Measurements from ENCODE around the gene HOXC6.

Gene HOXC6

GRCh38 chr12:53998110-53998899 lies 29.9 kb upstream of the HOXC6 start:
- no peaks in the 10 kb centered on the region for H3K9me3 ChIP-seq (ENCODE audit: control insufficient read depth, insufficient read depth, low read depth, low read length)
- H3K36me3 ChIP-seq (ENCODE audit: control insufficient read depth, insufficient read depth, low read length) = no peaks in the 10 kb centered on the region
- H3K4me1 ChIP-seq (ENCODE audit: control insufficient read depth, insufficient read depth, low read length) = peaks cover 5% of the 10 kb centered on the region; the same call in 1 of the 2 replicates
- H3K9ac ChIP-seq (ENCODE audit: low read length) = peak overlapping the region; percentile 51
- peaks cover 100% of the 10 kb centered on the region for H3K27me3 ChIP-seq (ENCODE audit: control insufficient read depth, insufficient read depth, low read length)
- no peak overlapping the region for H3K27ac ChIP-seq (ENCODE audit: low read depth, low read length)
- H3K4me3 ChIP-seq (ENCODE audit: low read depth, low read length) = peak overlapping the region; percentile 20; the same call in 1 of the 2 replicates

DNA sequence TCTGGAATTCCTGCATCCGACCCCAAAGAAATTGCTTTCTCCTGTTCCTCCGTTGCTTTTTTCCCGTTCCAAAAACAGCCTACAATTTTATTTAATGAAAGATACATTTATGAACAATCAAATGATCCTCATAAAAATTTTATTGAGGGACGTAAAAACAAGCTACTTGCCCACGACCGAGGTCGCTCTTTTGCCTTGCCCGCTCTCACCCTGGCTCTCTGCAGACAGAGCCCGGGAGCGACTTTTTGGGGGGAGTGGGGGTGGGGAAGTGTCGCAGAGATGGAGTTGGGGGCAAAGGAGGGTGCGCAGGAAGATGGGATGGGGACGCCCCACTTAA lies 29.4 kb upstream of the HOXC6 start:
- Histone ChIP-seq H3K36me3 (ENCODE audit: control insufficient read depth, insufficient read depth, low read length) (no peaks in the 10 kb centered on the region), H3K27ac (ENCODE audit: low read depth, low read length) (no peak overlapping the region), H3K9ac (ENCODE audit: low read length) (peak overlapping the region; percentile 51), H3K9me3 (ENCODE audit: control insufficient read depth, insufficient read depth, low read depth, low read length) (no peaks in the 10 kb centered on the region), H3K27me3 (ENCODE audit: control insufficient read depth, insufficient read depth, low read length) (peaks cover 100% of the 10 kb centered on the region), H3K4me1 (ENCODE audit: control insufficient read depth, insufficient read depth, low read length) (peaks cover 5% of the 10 kb centered on the region; the same call in 1 of the 2 replicates), H3K4me3 (ENCODE audit: low read depth, low read length) (peak overlapping the region; percentile 20; the same call in 1 of the 2 replicates)

GRCh38 chr12:53999559-54000115 lies 28.6 kb upstream of the HOXC6 start:
- H3K27ac ChIP-seq (ENCODE audit: low read depth, low read length) = no peak overlapping the region
- H3K9ac ChIP-seq (ENCODE audit: low read length) = peak overlapping the region; percentile 85
- peaks cover 5% of the 10 kb centered on the region; the same call in 1 of the 2 replicates for H3K4me1 ChIP-seq (ENCODE audit: control insufficient read depth, insufficient read depth, low read length)
- no peaks in the 10 kb centered on the region for H3K36me3 ChIP-seq (ENCODE audit: control insufficient read depth, insufficient read depth, low read length)
- peaks cover 100% of the 10 kb centered on the region for H3K27me3 ChIP-seq (ENCODE audit: control insufficient read depth, insufficient read depth, low read length)
- no peaks in the 10 kb centered on the region for H3K9me3 ChIP-seq (ENCODE audit: control insufficient read depth, insufficient read depth, low read depth, low read length)
- peak overlapping the region; percentile 55 for H3K4me3 ChIP-seq (ENCODE audit: low read depth, low read length)

GRCh38 chr12:54000116-54001114 lies 27.8 kb upstream of the HOXC6 start, which contains the start of gene HOXC9:
HOXC9 (plus strand) TSS chr12:54000161; CDS start chr12:54000189, 28 bp downstream.
- Histone ChIP-seq H3K4me3 (ENCODE audit: low read depth, low read length) (peak within 1 kb of the TSS; percentile 55), H3K9ac (ENCODE audit: low read length) (peak within 1 kb of the TSS; percentile 85), H3K27ac (ENCODE audit: low read depth, low read length) (no peak within 1 kb of the TSS), H3K27me3 (ENCODE audit: control insufficient read depth, insufficient read depth, low read length) (peaks cover 100% of the 10 kb centered on the region), H3K36me3 (ENCODE audit: control insufficient read depth, insufficient read depth, low read length) (no peaks in the 10 kb centered on the region), H3K9me3 (ENCODE audit: control insufficient read depth, insufficient read depth, low read depth, low read length) (no peaks in the 10 kb centered on the region), H3K4me1 (ENCODE audit: control insufficient read depth, insufficient read depth, low read length) (0 out of 2 replicates have a peak, but pooled peaks cover 3% of the 10 kb centered on the region)

DNA sequence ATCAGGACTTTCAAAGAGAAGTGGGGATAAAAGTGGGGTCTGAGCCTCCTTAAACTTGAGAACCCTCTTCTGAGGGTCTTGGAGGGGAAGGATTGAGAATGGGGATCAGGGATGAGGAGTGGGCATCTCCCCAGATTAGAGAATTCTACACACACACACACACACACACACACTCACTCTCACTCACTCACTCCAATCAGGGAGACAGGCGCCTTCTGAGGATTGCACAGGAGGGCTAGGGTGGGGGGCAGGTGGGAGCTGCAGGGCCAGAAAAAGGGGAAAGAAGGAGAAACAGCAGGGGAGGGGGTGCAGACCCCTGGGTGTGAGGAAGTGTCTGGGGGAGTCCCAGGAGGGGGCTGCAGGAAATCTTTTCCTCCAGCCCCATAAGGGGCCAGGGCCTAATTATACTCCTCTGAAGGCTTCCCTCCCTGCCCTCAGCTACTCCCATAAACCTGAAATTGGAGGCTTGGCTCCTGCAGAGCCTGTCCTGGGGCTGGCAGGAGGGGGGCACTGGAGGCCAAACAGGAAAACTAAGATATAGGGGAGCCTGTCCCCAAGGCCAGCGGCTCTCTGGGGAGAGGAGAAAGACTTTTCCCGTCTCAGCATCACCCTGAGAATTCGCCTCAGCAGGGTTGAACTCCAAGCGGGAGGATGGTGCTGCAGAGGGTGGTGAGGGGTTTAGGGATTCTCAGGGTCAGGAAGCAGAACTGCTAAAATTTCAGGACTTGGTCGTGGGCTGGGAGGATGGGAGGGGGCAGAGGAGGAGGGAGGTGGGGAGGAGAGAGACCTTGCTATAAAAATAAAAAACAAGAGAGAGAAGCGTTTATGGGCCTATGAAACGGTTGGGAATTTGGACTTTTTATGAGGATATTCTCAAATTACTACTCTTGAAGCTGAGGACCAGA lies 26.7 kb upstream of the HOXC6 start:
- H3K4me3 ChIP-seq (ENCODE audit: low read depth, low read length) = peak overlapping the region; percentile 14; the same call in 1 of the 2 replicates
- no peak overlapping the region for H3K27ac ChIP-seq (ENCODE audit: low read depth, low read length)
- no peaks in the 10 kb centered on the region for H3K9me3 ChIP-seq (ENCODE audit: control insufficient read depth, insufficient read depth, low read depth, low read length)

GRCh38 chr12:54002278-54002914 lies 25.8 kb upstream of the HOXC6 start:
- Histone ChIP-seq H3K27me3 (ENCODE audit: control insufficient read depth, insufficient read depth, low read length) (peaks cover 100% of the 10 kb centered on the region), H3K27ac (ENCODE audit: low read depth, low read length) (no peak overlapping the region), H3K36me3 (ENCODE audit: control insufficient read depth, insufficient read depth, low read length) (no peaks in the 10 kb centered on the region), H3K9ac (ENCODE audit: low read length) (peak overlapping the region; percentile 71), H3K9me3 (ENCODE audit: control insufficient read depth, insufficient read depth, low read depth, low read length) (no peaks in the 10 kb centered on the region), H3K4me1 (ENCODE audit: control insufficient read depth, insufficient read depth, low read length) (peaks cover 3% of the 10 kb centered on the region; the same call in 1 of the 2 replicates), H3K4me3 (ENCODE audit: low read depth, low read length) (no peak overlapping the region)

More for the DNA sequence above, 26.7 kb upstream of the HOXC6 start:
- H3K27me3 ChIP-seq (ENCODE audit: control insufficient read depth, insufficient read depth, low read length) = peaks cover 100% of the 10 kb centered on the region
- H3K4me1 ChIP-seq (ENCODE audit: control insufficient read depth, insufficient read depth, low read length) = peaks cover 3% of the 10 kb centered on the region; the same call in 1 of the 2 replicates
- no peaks in the 10 kb centered on the region for H3K36me3 ChIP-seq (ENCODE audit: control insufficient read depth, insufficient read depth, low read length)
- H3K9ac ChIP-seq (ENCODE audit: low read length) = peak overlapping the region; percentile 85

GRCh38 chr12:54002915-54003389 lies 25.3 kb upstream of the HOXC6 start:
- no peak overlapping the region for H3K27ac ChIP-seq (ENCODE audit: low read depth, low read length)

DNA sequence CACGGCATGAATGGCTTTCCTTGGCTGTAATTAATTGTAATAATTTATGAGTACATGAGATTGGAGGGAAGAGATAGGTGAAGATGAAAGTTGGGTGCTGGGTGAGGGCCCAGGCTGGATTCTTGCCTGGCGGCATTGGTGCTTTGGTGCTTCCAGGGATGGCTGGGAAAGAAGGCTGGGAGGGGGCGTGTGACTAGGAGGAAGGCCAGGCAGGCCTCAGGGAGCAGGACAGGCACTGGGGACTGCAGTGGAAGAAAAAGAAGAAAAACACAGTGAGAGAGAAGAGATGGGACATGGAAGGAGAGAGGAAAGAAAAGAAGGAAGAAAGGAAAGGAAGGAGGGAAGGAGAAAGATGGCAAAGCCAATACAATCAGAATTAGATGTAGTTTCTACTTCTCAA lies 24.6 kb upstream of the HOXC6 start:
- Histone ChIP-seq H3K27ac (ENCODE audit: low read depth, low read length) (no peak overlapping the region), H3K4me1 (ENCODE audit: control insufficient read depth, insufficient read depth, low read length) (peaks cover 3% of the 10 kb centered on the region; the same call in 1 of the 2 replicates), H3K27me3 (ENCODE audit: control insufficient read depth, insufficient read depth, low read length) (peaks cover 100% of the 10 kb centered on the region), H3K9ac (ENCODE audit: low read length) (peak overlapping the region; percentile 75), H3K36me3 (ENCODE audit: control insufficient read depth, insufficient read depth, low read length) (no peaks in the 10 kb centered on the region), H3K4me3 (ENCODE audit: low read depth, low read length) (no peak overlapping the region), H3K9me3 (ENCODE audit: control insufficient read depth, insufficient read depth, low read depth, low read length) (no peaks in the 10 kb centered on the region)

More at GRCh38 chr12:54002915-54003389, 25.3 kb upstream of the HOXC6 start:
- Histone ChIP-seq H3K9me3 (ENCODE audit: control insufficient read depth, insufficient read depth, low read depth, low read length) (no peaks in the 10 kb centered on the region), H3K27me3 (ENCODE audit: control insufficient read depth, insufficient read depth, low read length) (peaks cover 100% of the 10 kb centered on the region), H3K4me1 (ENCODE audit: control insufficient read depth, insufficient read depth, low read length) (peaks cover 3% of the 10 kb centered on the region; the same call in 1 of the 2 replicates), H3K36me3 (ENCODE audit: control insufficient read depth, insufficient read depth, low read length) (no peaks in the 10 kb centered on the region), H3K4me3 (ENCODE audit: low read depth, low read length) (no peak overlapping the region), H3K9ac (ENCODE audit: low read length) (peak overlapping the region; percentile 71)

DNA sequence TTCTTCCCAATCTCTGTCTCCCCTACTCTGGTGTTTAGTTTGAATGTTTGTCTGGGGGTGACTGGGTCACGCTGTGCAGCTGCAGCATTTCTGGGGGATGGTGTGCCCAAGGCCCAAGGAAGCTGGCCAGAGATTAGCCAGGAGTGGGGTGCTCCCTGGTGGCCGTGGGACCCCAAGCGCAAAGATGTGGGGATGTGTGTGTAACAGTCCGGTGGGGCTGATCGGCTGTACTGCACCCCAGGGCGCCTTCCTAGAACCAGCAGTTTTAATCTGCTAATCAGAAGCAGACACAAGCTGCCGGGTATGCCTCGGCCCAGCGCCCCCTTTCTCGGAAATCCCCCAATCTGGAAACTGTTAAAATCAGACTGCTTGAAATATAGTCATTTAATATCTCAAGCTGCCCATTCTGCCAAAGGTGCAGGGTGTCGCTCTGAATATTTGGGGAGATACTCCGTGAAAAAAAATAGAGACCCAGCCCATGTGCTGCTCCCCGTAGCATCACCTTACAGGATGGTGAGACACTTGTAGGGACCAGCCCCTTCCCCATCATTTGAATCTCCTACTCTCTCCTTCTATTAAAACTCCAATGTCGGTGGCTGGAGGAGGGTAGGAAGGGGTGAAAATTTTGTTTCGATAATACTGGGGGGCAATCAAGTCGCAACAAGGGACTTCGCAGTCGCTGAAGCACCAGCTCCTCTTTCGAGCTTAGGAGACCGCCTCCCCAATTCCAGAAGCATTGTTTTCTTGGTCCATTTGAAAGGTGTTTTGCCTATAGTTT lies 24.0 kb upstream of the HOXC6 start:
- Histone ChIP-seq H3K9ac (ENCODE audit: low read length) (peak overlapping the region; percentile 75), H3K27me3 (ENCODE audit: control insufficient read depth, insufficient read depth, low read length) (peaks cover 100% of the 10 kb centered on the region), H3K27ac (ENCODE audit: low read depth, low read length) (no peak overlapping the region), H3K9me3 (ENCODE audit: control insufficient read depth, insufficient read depth, low read depth, low read length) (no peaks in the 10 kb centered on the region), H3K4me3 (ENCODE audit: low read depth, low read length) (no peak overlapping the region; the same call in 1 of the 2 replicates), H3K36me3 (ENCODE audit: control insufficient read depth, insufficient read depth, low read length) (no peaks in the 10 kb centered on the region), H3K4me1 (ENCODE audit: control insufficient read depth, insufficient read depth, low read length) (peaks cover 3% of the 10 kb centered on the region; the same call in 1 of the 2 replicates)

All from HUES6 (cell line).